ENCODE measurements around the gene CFAP100. TPM values are rescaled to one million over a fixed set of nuclear protein-coding genes. Genes with fewer than 3 reads are reported as not detected.

Gene CFAP100
- total RNA-seq, 1 donor from 2014 or later, result not detected

DNA sequence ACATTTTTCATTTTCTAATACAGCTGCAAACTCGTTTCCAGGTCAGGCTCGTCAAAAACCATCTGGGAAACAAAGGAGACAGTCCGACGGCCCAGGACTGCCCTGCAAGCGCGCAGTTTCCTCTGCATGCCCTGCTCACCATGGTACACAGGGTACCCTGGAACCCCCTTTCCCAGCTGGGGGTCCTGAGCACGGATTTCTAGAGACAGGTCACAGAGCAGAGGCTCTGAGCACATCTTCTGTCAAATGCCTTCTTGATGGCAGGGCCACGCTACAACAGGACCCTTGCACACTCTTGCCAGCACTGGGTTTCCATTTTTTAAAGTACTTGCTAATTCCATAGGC is 72.9 kb downstream of the CFAP100 start:
- peaks cover 50% of the 10 kb centered on the region for H3K79me2 ChIP-seq (ENCODE audit: insufficient read depth, low read length)
- Mint-ChIP-seq H3K27ac (ENCODE audit: unreplicated experiment) (no peak overlapping the region), H3K36me3 (ENCODE audit: low read depth, unreplicated experiment) (peaks cover 23% of the 10 kb centered on the region), H3K27me3 (ENCODE audit: low read depth, unreplicated experiment) (no peaks in the 10 kb centered on the region), H3K4me3 (ENCODE audit: unreplicated experiment) (no peak overlapping the region), H3K4me1 (ENCODE audit: low read depth, unreplicated experiment) (peaks cover 20% of the 10 kb centered on the region), H3K9me3 (ENCODE audit: unreplicated experiment) (no peaks in the 10 kb centered on the region)
- H3K27me3 ChIP-seq (ENCODE audit: insufficient read depth, low read length), result no peaks in the 10 kb centered on the region
- no peak for FAIRE-seq
- no peak for DNase-seq (ENCODE audit: low read depth)
- H3K4me1 ChIP-seq (ENCODE audit: insufficient read depth, low read length), result peaks cover 8% of the 10 kb centered on the region
- no peak overlapping the region for H3K4me2 ChIP-seq (ENCODE audit: low read length)
- H3K9me3 ChIP-seq (ENCODE audit: insufficient read depth, low read depth, low read length), result no peaks in the 10 kb centered on the region
- no peak overlapping the region for H3K27ac ChIP-seq (ENCODE audit: low read depth, low read length)
- no peak overlapping the region for H3K9ac ChIP-seq (ENCODE audit: low read length)
- peaks cover 47% of the 10 kb centered on the region for H3K36me3 ChIP-seq (ENCODE audit: insufficient read depth, low read length)
- no peak overlapping the region for H2AFZ ChIP-seq (ENCODE audit: low read depth, low read length)
- H4K20me1 ChIP-seq (ENCODE audit: insufficient read depth, low read length), result peaks cover 88% of the 10 kb centered on the region
- no peak overlapping the region for H3K4me3 ChIP-seq (ENCODE audit: insufficient read depth, low read depth, low read length)
- no peak for TF ChIP-seq EZH2 (IDR thresholded peaks at IDR 0.05; ENCODE audit: insufficient read depth, low read length)
- TF ChIP-seq, protein P1, sequence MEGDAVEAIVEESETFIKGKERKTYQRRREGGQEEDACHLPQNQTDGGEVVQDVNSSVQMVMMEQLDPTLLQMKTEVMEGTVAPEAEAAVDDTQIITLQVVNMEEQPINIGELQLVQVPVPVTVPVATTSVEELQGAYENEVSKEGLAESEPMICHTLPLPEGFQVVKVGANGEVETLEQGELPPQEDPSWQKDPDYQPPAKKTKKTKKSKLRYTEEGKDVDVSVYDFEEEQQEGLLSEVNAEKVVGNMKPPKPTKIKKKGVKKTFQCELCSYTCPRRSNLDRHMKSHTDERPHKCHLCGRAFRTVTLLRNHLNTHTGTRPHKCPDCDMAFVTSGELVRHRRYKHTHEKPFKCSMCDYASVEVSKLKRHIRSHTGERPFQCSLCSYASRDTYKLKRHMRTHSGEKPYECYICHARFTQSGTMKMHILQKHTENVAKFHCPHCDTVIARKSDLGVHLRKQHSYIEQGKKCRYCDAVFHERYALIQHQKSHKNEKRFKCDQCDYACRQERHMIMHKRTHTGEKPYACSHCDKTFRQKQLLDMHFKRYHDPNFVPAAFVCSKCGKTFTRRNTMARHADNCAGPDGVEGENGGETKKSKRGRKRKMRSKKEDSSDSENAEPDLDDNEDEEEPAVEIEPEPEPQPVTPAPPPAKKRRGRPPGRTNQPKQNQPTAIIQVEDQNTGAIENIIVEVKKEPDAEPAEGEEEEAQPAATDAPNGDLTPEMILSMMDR (IDR thresholded peaks at IDR 0.05; ENCODE audit: insufficient read depth, low read depth, low read length), result no peak

DNA sequence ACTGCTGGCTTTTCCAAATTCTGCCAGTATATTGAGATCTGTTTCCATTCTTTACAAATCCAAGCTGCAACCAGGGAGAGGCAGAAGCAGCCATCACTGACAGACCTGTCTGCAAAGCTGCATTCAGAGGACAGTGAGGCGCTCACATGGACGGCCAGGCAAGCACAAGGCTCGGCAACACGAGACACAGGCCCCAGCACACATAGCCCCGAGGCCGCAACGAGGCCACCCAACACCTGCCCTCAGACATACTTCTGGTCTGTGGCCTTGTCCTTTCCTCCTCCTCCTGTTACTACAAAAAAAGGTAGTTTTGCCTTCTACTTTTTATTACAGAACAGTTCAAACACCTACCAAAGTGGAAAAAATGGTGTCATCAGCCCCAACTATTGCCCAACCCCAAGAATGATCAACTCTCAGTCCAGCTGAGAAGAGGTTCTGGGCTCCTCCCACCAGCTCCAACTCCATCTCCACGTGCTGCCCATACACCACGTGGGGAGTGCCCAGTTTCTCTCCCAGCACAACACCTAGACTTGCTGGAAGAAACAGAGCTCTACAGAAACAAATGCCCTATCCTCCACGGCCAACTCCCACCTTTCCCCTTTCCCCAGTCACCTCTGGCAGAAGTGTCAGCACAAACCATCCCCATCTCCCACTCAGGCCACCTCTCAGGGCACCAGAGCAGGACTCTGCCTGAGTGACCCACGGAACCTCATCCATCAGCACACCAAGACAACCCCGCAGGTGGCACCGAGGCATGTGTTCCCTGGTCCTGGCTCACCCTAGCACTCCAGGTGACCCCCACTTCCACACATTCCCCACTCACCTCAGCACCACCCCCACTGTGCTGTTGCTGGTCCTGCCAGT is 73.6 kb downstream of the CFAP100 start:
- no peak overlapping the region for H3K4me3 Mint-ChIP-seq (ENCODE audit: unreplicated experiment)
- Histone ChIP-seq H2AFZ (ENCODE audit: low read depth, low read length) (no peak overlapping the region), H3K4me2 (ENCODE audit: low read length) (no peak overlapping the region), H3K4me1 (ENCODE audit: insufficient read depth, low read length) (peaks cover 15% of the 10 kb centered on the region), H3K27ac (ENCODE audit: low read depth, low read length) (no peak overlapping the region), H3K9ac (ENCODE audit: low read length) (no peak overlapping the region), H3K79me2 (ENCODE audit: insufficient read depth, low read length) (peaks cover 57% of the 10 kb centered on the region), H4K20me1 (ENCODE audit: insufficient read depth, low read length) (peaks cover 94% of the 10 kb centered on the region), H3K36me3 (ENCODE audit: insufficient read depth, low read length) (peaks cover 45% of the 10 kb centered on the region), H3K27me3 (ENCODE audit: insufficient read depth, low read length) (no peaks in the 10 kb centered on the region), H3K4me3 (ENCODE audit: insufficient read depth, low read depth, low read length) (no peak overlapping the region), H3K9me3 (ENCODE audit: insufficient read depth, low read depth, low read length) (no peaks in the 10 kb centered on the region)
- TF ChIP-seq, protein P1 (IDR thresholded peaks at IDR 0.05; ENCODE audit: insufficient read depth, low read depth, low read length), result no peak
- no peak for TF ChIP-seq EZH2 (IDR thresholded peaks at IDR 0.05; ENCODE audit: insufficient read depth, low read length)
- H3K9me3 Mint-ChIP-seq (ENCODE audit: unreplicated experiment), result no peaks in the 10 kb centered on the region
- H3K27ac Mint-ChIP-seq (ENCODE audit: unreplicated experiment), result no peak overlapping the region
- DNase-seq (ENCODE audit: low read depth), result no peak
- H3K4me1 Mint-ChIP-seq (ENCODE audit: low read depth, unreplicated experiment), result peaks cover 27% of the 10 kb centered on the region
- H3K36me3 Mint-ChIP-seq (ENCODE audit: low read depth, unreplicated experiment), result peaks cover 23% of the 10 kb centered on the region
- no peak for FAIRE-seq
- H3K27me3 Mint-ChIP-seq (ENCODE audit: low read depth, unreplicated experiment), result no peaks in the 10 kb centered on the region

DNA sequence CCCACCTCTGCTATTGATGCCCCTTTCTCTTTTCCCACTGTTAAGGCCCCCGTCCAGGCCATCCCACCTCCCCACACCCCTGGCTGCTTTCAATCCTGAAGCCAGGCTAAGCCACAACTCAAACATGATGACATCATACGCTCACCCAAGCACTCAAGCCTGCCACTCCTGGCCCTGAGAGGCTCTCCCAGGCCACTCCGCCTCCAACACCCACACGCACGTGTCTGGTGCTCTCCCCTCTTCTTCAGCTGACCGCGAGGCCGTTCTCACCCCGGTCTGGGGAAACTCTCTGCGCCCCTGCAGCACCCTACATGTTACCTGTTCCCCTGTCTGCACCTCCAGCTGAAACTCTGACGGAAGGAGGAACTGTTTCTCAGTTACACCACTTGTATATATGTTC is 74.8 kb downstream of the CFAP100 start:
- no peak overlapping the region for H3K4me3 Mint-ChIP-seq (ENCODE audit: unreplicated experiment)
- Histone ChIP-seq H3K27me3 (ENCODE audit: insufficient read depth, low read length) (no peaks in the 10 kb centered on the region), H3K36me3 (ENCODE audit: insufficient read depth, low read length) (peaks cover 41% of the 10 kb centered on the region), H2AFZ (ENCODE audit: low read depth, low read length) (no peak overlapping the region), H3K9ac (ENCODE audit: low read length) (no peak overlapping the region), H3K4me2 (ENCODE audit: low read length) (no peak overlapping the region), H3K4me1 (ENCODE audit: insufficient read depth, low read length) (peaks cover 24% of the 10 kb centered on the region), H3K79me2 (ENCODE audit: insufficient read depth, low read length) (peaks cover 68% of the 10 kb centered on the region), H3K27ac (ENCODE audit: low read depth, low read length) (no peak overlapping the region), H3K4me3 (ENCODE audit: insufficient read depth, low read depth, low read length) (no peak overlapping the region), H4K20me1 (ENCODE audit: insufficient read depth, low read length) (peaks cover 98% of the 10 kb centered on the region), H3K9me3 (ENCODE audit: insufficient read depth, low read depth, low read length) (no peaks in the 10 kb centered on the region)
- no peak for TF ChIP-seq EZH2 (IDR thresholded peaks at IDR 0.05; ENCODE audit: insufficient read depth, low read length)
- TF ChIP-seq, protein P1 (IDR thresholded peaks at IDR 0.05; ENCODE audit: insufficient read depth, low read depth, low read length), result no peak
- DNase-seq (ENCODE audit: low read depth), result no peak
- peak overlapping the region; percentile 56 for H3K27ac Mint-ChIP-seq (ENCODE audit: unreplicated experiment)
- no peak for FAIRE-seq
- H3K4me1 Mint-ChIP-seq (ENCODE audit: low read depth, unreplicated experiment), result peaks cover 35% of the 10 kb centered on the region
- no peaks in the 10 kb centered on the region for H3K27me3 Mint-ChIP-seq (ENCODE audit: low read depth, unreplicated experiment)
- H3K9me3 Mint-ChIP-seq (ENCODE audit: unreplicated experiment), result peaks cover 1% of the 10 kb centered on the region
- H3K36me3 Mint-ChIP-seq (ENCODE audit: low read depth, unreplicated experiment), result peaks cover 23% of the 10 kb centered on the region
